Transverse colon (tissue), 3 donors: Measurements from ENCODE around the gene LRSAM1.

Experiments used
- POLR2A ChIP-seq: fragments of 450-650 bp; IDR thresholded peaks from one replicate; pipeline ENCODE4 v1.6.1; 2016; ENCODE audit warnings: antibody characterized with exemption, mild to moderate bottlenecking, moderate library complexity
- POLR2AphosphoS5 ChIP-seq, 3 donors: sonication (generic); formaldehyde crosslinking; IDR thresholded peaks; one replicate each; pipeline ENCODE4 v1.6.1; 2016; ENCODE audit warnings: antibody characterized with exemption in 3 of 3

DNA sequence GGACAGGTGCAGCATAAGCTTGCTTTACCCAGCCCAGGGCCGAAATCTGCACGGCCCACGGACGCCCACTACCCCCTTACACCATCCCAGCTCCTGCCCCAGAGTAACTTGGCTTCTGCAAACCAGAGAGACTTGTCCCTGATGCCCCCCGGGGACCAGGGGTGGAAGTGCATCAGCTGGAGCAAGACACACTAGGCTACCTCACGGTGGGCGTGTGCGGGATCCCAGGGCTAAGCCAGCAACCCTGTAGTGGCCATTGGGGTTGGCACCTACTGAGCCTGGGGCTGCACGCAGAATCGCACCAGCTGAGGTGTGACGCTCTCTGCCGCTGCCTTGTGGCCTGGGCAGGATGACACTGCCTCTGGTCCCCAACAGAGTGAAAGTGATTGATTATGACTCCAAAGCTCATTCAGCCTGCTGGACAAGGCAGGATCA is 33.3 kb upstream of the LRSAM1 start:
- no peak for TF ChIP-seq POLR2AphosphoS5 (IDR thresholded peaks at IDR 0.05)
- no peak for TF ChIP-seq POLR2A
